K562 (cell line): Measurements from ENCODE around the gene TOM1. TPM values are rescaled to one million over a fixed set of nuclear protein-coding genes. Genes with fewer than 3 reads are reported as not detected.

ENCODE experiments used
- ATF6 ChIP-seq: sonication (generic); formaldehyde crosslinking; IDR thresholded peaks from 2 replicates; pipeline ENCODE4 v1.4.0; 2020; ENCODE audit warnings: mild to moderate bottlenecking, missing genetic modification reagents
- CTBP1 ChIP-seq: fragments of 450-650 bp; IDR thresholded peaks from 2 replicates; pipeline ENCODE4 v1.6.1; 2016; ENCODE audit warnings: borderline replicate concordance
- E2F5 ChIP-seq: sonication (generic); formaldehyde crosslinking; IDR thresholded peaks from 2 replicates; pipeline ENCODE4 v1.8.0; 2022; ENCODE audit warnings: mild to moderate bottlenecking, missing genetic modification reagents
- FUS ChIP-seq: fragments of 200-400 bp; formaldehyde crosslinking; optimal IDR thresholded peaks from 2 replicates; pipeline ENCODE3; 2017; ENCODE audit warnings: low read depth, low read length
- PURB ChIP-seq: sonication (generic); formaldehyde crosslinking; IDR thresholded peaks from 2 replicates; pipeline ENCODE4 v1.9.0; 2021; ENCODE audit warnings: low read depth, mild to moderate bottlenecking, missing genetic modification reagents
- SAFB2 ChIP-seq: fragments of 200-400 bp; formaldehyde crosslinking; IDR thresholded peaks from 2 replicates; pipeline ENCODE4 v1.6.1; 2018; ENCODE audit warnings: borderline replicate concordance, low read length, low read depth, moderate library complexity; ENCODE audit not compliant: severe bottlenecking
- SIN3A ChIP-seq, 2 experiments: fragments of 150-350 bp in 1 of 2; IDR thresholded peaks; 2 replicates each; pipeline ENCODE4 v1.6.1; 2011 to 2016; ENCODE audit warnings: borderline replicate concordance in 2 of 2, low read depth in 2 of 2, low read length in 2 of 2, mild to moderate bottlenecking in 2 of 2, moderate library complexity in 2 of 2; ENCODE audit not compliant: control insufficient read depth in 1 of 2
- ZBED1 ChIP-seq: IDR thresholded peaks from 2 replicates; pipeline ENCODE4 v1.6.1; 2014
- ZBTB8A ChIP-seq: fragments of 450-650 bp; IDR thresholded peaks from 2 replicates; pipeline ENCODE4 v1.6.1; 2018; ENCODE audit warnings: mild to moderate bottlenecking, moderate library complexity; ENCODE audit not compliant: partially characterized antibody
- ZBTB9 ChIP-seq: fragments of 450-650 bp; formaldehyde crosslinking; IDR thresholded peaks from 2 replicates; pipeline ENCODE4 v1.4.0; 2020; ENCODE audit warnings: mild to moderate bottlenecking, moderate library complexity
- ZNF143 ChIP-seq: sonication (generic); formaldehyde crosslinking; IDR thresholded peaks from 2 replicates; pipeline ENCODE4 v1.9.0; 2022; ENCODE audit warnings: mild to moderate bottlenecking, missing genetic modification reagents
- polyA plus RNA-seq, 8 experiments: library from polyadenylated mRNA; depleted of rRNA in 4 of 8; stranded (reverse) in 5 of 8; unstranded in 3 of 8; fragments of >200 nt; fragmentation: Nextera tagmentation in 2 of 8; fragmentation: Illumina TruSeq in 1 of 8; extraction: Ambion mirVana in 2 of 8; extraction: Trizol in 1 of 8; gene quantifications; 2 replicates each; pipeline versions ENCODE4 v1.2.1 to v1.2.3, GENCODE V29; 2011 to 2014; ENCODE audit warnings: inconsistent platforms in 1 of 8, missing spikeins in 1 of 8
- total RNA-seq, 7 experiments: library from RNA; depleted of rRNA in 6 of 7; stranded (reverse); fragments of >200 nt in 6 of 7; fragmentation: Illumina TruSeq in 2 of 7; extraction: Trizol in 2 of 7; gene quantifications; 2 replicates each; pipeline versions ENCODE4 v1.2.1 to v1.2.3, GENCODE V29; 2011 to 2021; ENCODE audit warnings: low replicate concordance in 1 of 7

Gene TOM1
- total and polyA plus RNA-seq, 9 of the 15 experiments (the other 6 are each of a cell fraction or from before 2014, with no cell fraction given) = 0.64 to 20.6 (median 12.0) TPM

GRCh38 chr22:35376728-35377472, 77.2 kb downstream of the TOM1 start (continued):
- TF ChIP-seq ATF6 (no peak), ZNF143 (CRISPR knock-in tag) (no peak), SAFB2 (no peak), PURB (no peak), ZBTB9 (peak; percentile 51; the same call in 1 of the 2 replicates), E2F5 (CRISPR knock-in tag) (no peak), FUS (no peak), CTBP1 (peak; percentile 58; the same call in 1 of the 2 replicates), SIN3A (IDR thresholded peaks at IDR 0.05; ENCODE audit: borderline replicate concordance in 2 of 2, control insufficient read depth in 1 of 2, low read depth in 2 of 2, low read length in 2 of 2) (peak; percentile 55 to 83; a peak in 2 of 4 replicates), ZBED1 (peak; percentile 28; the same call in 1 of the 2 replicates), ZBTB8A (no peak)
